Ectodermal cell (in vitro differentiated cells): ENCODE measurements around the gene FGFR1OP2.

Experiments used
- H3K27ac ChIP-seq: 2 replicates; pipeline ENCODE4 v1.7.0; 2013; ENCODE audit warnings: mild to moderate bottlenecking, low read depth, low read length; ENCODE audit not compliant: insufficient read depth, poor library complexity, severe bottlenecking
- H3K27me3 ChIP-seq: 2 replicates; pipeline ENCODE4 v1.7.0; 2013; ENCODE audit warnings: mild to moderate bottlenecking, low read length; ENCODE audit not compliant: insufficient read depth, control insufficient read depth, poor library complexity, severe bottlenecking
- H3K36me3 ChIP-seq: one replicate; pipeline ENCODE4 v1.7.0; 2013; ENCODE audit warnings: low read length; ENCODE audit not compliant: control insufficient read depth, insufficient read depth
- H3K4me1 ChIP-seq: one replicate; pipeline ENCODE4 v1.7.0; 2013; ENCODE audit warnings: low read length; ENCODE audit not compliant: control insufficient read depth, insufficient read depth
- H3K4me3 ChIP-seq: 2 replicates; pipeline ENCODE4 v1.7.0; 2013; ENCODE audit warnings: low read depth, low read length, control low read depth; ENCODE audit not compliant: insufficient read depth
- H3K9me3 ChIP-seq: 2 replicates; pipeline ENCODE4 v1.7.0; 2013; ENCODE audit warnings: mild to moderate bottlenecking, low read length, moderate library complexity; ENCODE audit not compliant: control insufficient read depth
- WGBS, 2 experiments: methylation state at CpG; one replicate each; pipeline ENCODE4 v1.1.7; 2013; ENCODE audit warnings: missing lambda C conversion rate in 2 of 2; 5-methylcytosine and 5-hydroxymethylcytosine counted together

Gene FGFR1OP2

GRCh38 chr12:26976687-26977086, 38.4 kb downstream of the FGFR1OP2 start:
- no peaks in the 10 kb centered on the region for H3K27me3 ChIP-seq
- 91 to 95% methylated on average over 1 to 2 of the region's 2 CpGs for WGBS, 2 experiments
- no peak overlapping the region for H3K27ac ChIP-seq
- H3K4me3 ChIP-seq: no peak overlapping the region
- peaks cover 8% of the 10 kb centered on the region for H3K36me3 ChIP-seq
- no peaks in the 10 kb centered on the region for H3K9me3 ChIP-seq
- no peaks in the 10 kb centered on the region for H3K4me1 ChIP-seq

GRCh38 chr12:26978801-26979200, 40.5 kb downstream of the FGFR1OP2 start:
- H3K36me3 ChIP-seq: peaks cover 6% of the 10 kb centered on the region

GRCh38 chr12:26979733-26980132, 41.5 kb downstream of the FGFR1OP2 start:
- peaks cover 5% of the 10 kb centered on the region for H3K36me3 ChIP-seq
- WGBS, 2 experiments: 95 to 96% methylated on average over 11 of the region's 11 CpGs

More at GRCh38 chr12:26978801-26979200, 40.5 kb downstream of the FGFR1OP2 start:
- no peaks in the 10 kb centered on the region for H3K9me3 ChIP-seq
- H3K4me1 ChIP-seq: no peaks in the 10 kb centered on the region
- no peaks in the 10 kb centered on the region for H3K27me3 ChIP-seq
- 89 to 96% methylated on average over 1 of the region's 1 CpG for WGBS, 2 experiments
- no peak overlapping the region for H3K27ac ChIP-seq
- no peak overlapping the region for H3K4me3 ChIP-seq

GRCh38 chr12:26982866-26983265, 44.6 kb downstream of the FGFR1OP2 start:
- Histone ChIP-seq H3K36me3 (peaks cover 5% of the 10 kb centered on the region), H3K4me1 (no peaks in the 10 kb centered on the region), H3K4me3 (no peak overlapping the region), H3K27ac (no peak overlapping the region), H3K9me3 (no peaks in the 10 kb centered on the region), H3K27me3 (no peaks in the 10 kb centered on the region)
- 82% methylated on average over 2 of the region's 2 CpGs; no CpG with 5 or more reads in 1 of the 2 experiments for WGBS, 2 experiments

More at GRCh38 chr12:26979733-26980132, 41.5 kb downstream of the FGFR1OP2 start:
- Histone ChIP-seq H3K4me1 (no peaks in the 10 kb centered on the region), H3K27me3 (no peaks in the 10 kb centered on the region), H3K9me3 (no peaks in the 10 kb centered on the region), H3K27ac (no peak overlapping the region), H3K4me3 (no peak overlapping the region)

GRCh38 chr12:26987634-26988424, 49.6 kb downstream of the FGFR1OP2 start:
- Histone ChIP-seq H3K27me3 (no peaks in the 10 kb centered on the region), H3K4me3 (no peak overlapping the region), H3K27ac (no peak overlapping the region), H3K9me3 (no peaks in the 10 kb centered on the region), H3K4me1 (no peaks in the 10 kb centered on the region), H3K36me3 (no peaks in the 10 kb centered on the region)
- WGBS, 2 experiments: 91 to 96% methylated on average over 10 of the region's 10 CpGs

GRCh38 chr12:26988703-26989102, 50.4 kb downstream of the FGFR1OP2 start:
- Histone ChIP-seq H3K27me3 (no peaks in the 10 kb centered on the region), H3K4me1 (no peaks in the 10 kb centered on the region), H3K36me3 (no peaks in the 10 kb centered on the region), H3K4me3 (no peak overlapping the region), H3K27ac (no peak overlapping the region), H3K9me3 (no peaks in the 10 kb centered on the region)
- WGBS, 2 experiments: 90 to 91% methylated on average over 3 to 4 of the region's 4 CpGs

GRCh38 chr12:26989873-26990272, 51.6 kb downstream of the FGFR1OP2 start:
- 94 to 95% methylated on average over 4 of the region's 4 CpGs for WGBS, 2 experiments
- no peaks in the 10 kb centered on the region for H3K27me3 ChIP-seq
- H3K27ac ChIP-seq: no peak overlapping the region
- H3K4me1 ChIP-seq: no peaks in the 10 kb centered on the region
- no peak overlapping the region for H3K4me3 ChIP-seq
- H3K9me3 ChIP-seq: no peaks in the 10 kb centered on the region
- H3K36me3 ChIP-seq: no peaks in the 10 kb centered on the region

- no peaks in the 10 kb centered on the region for H3K36me3 ChIP-seq
- WGBS, 2 experiments: 96 to 98% methylated on average over 4 of the region's 4 CpGs
- H3K9me3 ChIP-seq: no peaks in the 10 kb centered on the region
Observed at GRCh38 chr12:26991826-26992225, 53.6 kb downstream of the FGFR1OP2 start.

GRCh38 chr12:26994109-26994508, 55.8 kb downstream of the FGFR1OP2 start:
- no peaks in the 10 kb centered on the region for H3K36me3 ChIP-seq
- no peaks in the 10 kb centered on the region for H3K9me3 ChIP-seq
- H3K27ac ChIP-seq: no peak overlapping the region
- 94 to 100% methylated on average over 1 of the region's 1 CpG for WGBS, 2 experiments
- no peaks in the 10 kb centered on the region for H3K4me1 ChIP-seq
- no peaks in the 10 kb centered on the region for H3K27me3 ChIP-seq
- H3K4me3 ChIP-seq: no peak overlapping the region

More at GRCh38 chr12:26991826-26992225, 53.6 kb downstream of the FGFR1OP2 start:
- Histone ChIP-seq H3K4me1 (no peaks in the 10 kb centered on the region), H3K27me3 (no peaks in the 10 kb centered on the region), H3K27ac (no peak overlapping the region), H3K4me3 (no peak overlapping the region)

GRCh38 chr12:26995706-26996105, 57.4 kb downstream of the FGFR1OP2 start:
- no peak overlapping the region for H3K27ac ChIP-seq
- H3K27me3 ChIP-seq: no peaks in the 10 kb centered on the region
- no peak overlapping the region for H3K4me3 ChIP-seq
- H3K9me3 ChIP-seq: no peaks in the 10 kb centered on the region
- 90 to 97% methylated on average over 2 of the region's 2 CpGs for WGBS, 2 experiments
- H3K4me1 ChIP-seq: no peaks in the 10 kb centered on the region
- H3K36me3 ChIP-seq: no peaks in the 10 kb centered on the region
